HepG2 (cell line): ENCODE results near the gene FALEC. TPM values are rescaled to one million over a fixed set of nuclear protein-coding genes. Genes with fewer than 3 reads are reported as not detected.

Experiments
- FOXA3 ChIP-seq: IDR thresholded peaks from 2 replicates; pipeline ENCODE4 v1.6.1; 2016; ENCODE audit warnings: missing genetic modification reagents, missing compliant biosample characterization
- HDAC6 ChIP-seq: fragments of 200-600 bp; sonication (generic); IDR thresholded peaks from 2 replicates; pipeline ENCODE4 v1.7.0; 2017; ENCODE audit warnings: mild to moderate bottlenecking, antibody characterized with exemption, low read length, low read depth
- HMGA1 ChIP-seq: sonication (generic); formaldehyde crosslinking; conservative IDR thresholded peaks from 2 replicates; pipeline ENCODE4 v1.4.0; 2020; ENCODE audit warnings: missing genetic modification reagents
- KAT8 ChIP-seq: IDR thresholded peaks from 2 replicates; pipeline ENCODE4 v1.6.1; 2016; ENCODE audit warnings: missing genetic modification reagents, missing compliant biosample characterization
- KDM6A ChIP-seq: IDR thresholded peaks from 2 replicates; pipeline ENCODE4 v1.6.1; 2016; ENCODE audit warnings: low read depth
- MED1 ChIP-seq: sonication (generic); formaldehyde crosslinking; IDR thresholded peaks from 2 replicates; pipeline ENCODE4 v1.4.0; 2020; ENCODE audit warnings: missing genetic modification reagents
- MIXL1 ChIP-seq: IDR thresholded peaks from 2 replicates; pipeline ENCODE4 v1.6.1; 2016
- NFIC ChIP-seq: IDR thresholded peaks from 2 replicates; pipeline ENCODE4 v1.6.1; 2012; ENCODE audit warnings: mild to moderate bottlenecking, low read length, inconsistent platforms
- NRL ChIP-seq: sonication (generic); formaldehyde crosslinking; IDR thresholded peaks from 2 replicates; pipeline ENCODE4 v1.5.0; 2020; ENCODE audit warnings: missing genetic modification reagents, mild to moderate bottlenecking, moderate library complexity, borderline replicate concordance
- RXRA ChIP-seq: sonication (generic); formaldehyde crosslinking; IDR thresholded peaks from 2 replicates; pipeline ENCODE4 v1.5.1; 2020; ENCODE audit warnings: missing genetic modification reagents
- SKI ChIP-seq: fragments of 450-650 bp; IDR thresholded peaks from one replicate; pipeline ENCODE4 v1.6.1; 2018; ENCODE audit warnings: mild to moderate bottlenecking; ENCODE audit not compliant: partially characterized antibody
- ZMYM3 ChIP-seq: sonication (generic); formaldehyde crosslinking; IDR thresholded peaks from 2 replicates; pipeline ENCODE4 v1.5.1; 2020; ENCODE audit warnings: mild to moderate bottlenecking, missing genetic modification reagents
- ZNF441 ChIP-seq: sonication (generic); formaldehyde crosslinking; IDR thresholded peaks from 2 replicates; pipeline ENCODE4 v1.7.0; 2021; ENCODE audit warnings: missing genetic modification reagents, borderline replicate concordance
- ZNF619 ChIP-seq: sonication (generic); formaldehyde crosslinking; IDR thresholded peaks from 2 replicates; pipeline ENCODE4 v1.4.0; 2020; ENCODE audit warnings: mild to moderate bottlenecking, missing genetic modification reagents
- ZNF670 ChIP-seq: sonication (generic); formaldehyde crosslinking; IDR thresholded peaks from 2 replicates; pipeline ENCODE4 v1.8.0; 2022; ENCODE audit warnings: mild to moderate bottlenecking, missing genetic modification reagents, borderline replicate concordance
- ZNF777 ChIP-seq: sonication (generic); formaldehyde crosslinking; IDR thresholded peaks from 2 replicates; pipeline ENCODE4 v1.4.0; 2020; ENCODE audit warnings: missing genetic modification reagents
- ZNF792 ChIP-seq: IDR thresholded peaks from 2 replicates; pipeline ENCODE4 v1.6.1; 2016
- polyA plus RNA-seq, 8 experiments: library from polyadenylated mRNA; depleted of rRNA in 3 of 8; stranded (reverse) in 7 of 8; unstranded in 1 of 8; fragments of >200 nt; fragmentation: Illumina TruSeq in 4 of 8; extraction: Trizol in 4 of 8; gene quantifications; 2 replicates each; pipeline versions ENCODE4 v1.2.1 to v1.2.3, GENCODE V29; 2011 to 2016; ENCODE audit warnings: low read depth in 4 of 8, missing spikeins in 1 of 8, mixed read lengths in 1 of 8; ENCODE audit not compliant: insufficient read depth in 1 of 8
- total RNA-seq, 5 experiments: library from RNA; depleted of rRNA; stranded (reverse); fragments of >200 nt; fragmentation: Illumina TruSeq; extraction: Trizol; gene quantifications; 2 replicates each; pipeline ENCODE4 v1.2.3, GENCODE V29; 2016; ENCODE audit warnings: low read depth in 1 of 5
- TF ChIP-seq, protein P1 (sequence below): sonication (generic); formaldehyde crosslinking; IDR thresholded peaks from 2 replicates; pipeline ENCODE4 v1.5.0; 2020; ENCODE audit warnings: missing genetic modification reagents
- TF ChIP-seq, protein P2 (sequence below), 2 experiments: sonication (generic) in 1 of 2; formaldehyde crosslinking in 1 of 2; IDR thresholded peaks; 2 replicates each; pipeline versions ENCODE4 v1.4.0 to v1.6.1; 2018 to 2020; ENCODE audit warnings: missing genetic modification reagents in 2 of 2, borderline replicate concordance in 1 of 2, low read depth in 1 of 2, mild to moderate bottlenecking in 1 of 2, missing biosample characterization in 1 of 2
- TF ChIP-seq, protein P3 (sequence below): sonication (generic); formaldehyde crosslinking; IDR thresholded peaks from 2 replicates; pipeline ENCODE4 v1.5.1; 2020; ENCODE audit warnings: missing genetic modification reagents, mild to moderate bottlenecking, borderline replicate concordance
- TF ChIP-seq, protein P4 (sequence below): sonication (generic); formaldehyde crosslinking; IDR thresholded peaks from 2 replicates; pipeline ENCODE4 v1.5.1; 2020; ENCODE audit warnings: mild to moderate bottlenecking, missing genetic modification reagents, moderate library complexity
- TF ChIP-seq, protein P5 (sequence below): sonication (generic); formaldehyde crosslinking; IDR thresholded peaks from 2 replicates; pipeline ENCODE4 v1.5.0; 2020; ENCODE audit warnings: mild to moderate bottlenecking, missing genetic modification reagents
- TF ChIP-seq, protein P6 (sequence below): sonication (generic); formaldehyde crosslinking; IDR thresholded peaks from 2 replicates; pipeline ENCODE4 v1.5.0; 2020; ENCODE audit warnings: missing genetic modification reagents

FALEC gene
- total and polyA plus RNA-seq, 2 of the 13 experiments (the other 11 are each of a cell fraction or from before 2014, with no cell fraction given): 0.33 to 0.71 TPM

DNA sequence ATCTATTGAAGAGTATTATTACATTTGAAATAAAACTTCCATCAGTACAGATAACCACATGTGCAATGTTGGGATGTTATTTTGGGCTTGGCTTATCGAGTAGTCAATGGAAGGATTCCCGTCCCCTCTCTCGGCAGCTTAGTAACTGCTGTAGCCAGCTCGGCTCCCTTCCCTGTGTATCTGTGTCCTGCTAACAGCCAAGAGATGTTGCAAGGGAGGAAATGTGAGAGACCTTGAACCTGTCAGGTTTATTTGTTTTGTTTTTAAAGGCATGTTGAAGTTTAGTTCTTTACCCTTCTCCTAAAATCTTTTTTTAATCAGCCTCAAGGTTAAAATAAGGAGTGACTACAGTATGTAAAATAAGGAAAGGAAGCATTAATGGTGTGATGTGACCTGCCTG is 41.9 kb upstream of the FALEC start (continued):
- TF ChIP-seq SKI: peak; percentile 36
- peak; percentile 31; the same call in 1 of the 2 replicates for TF ChIP-seq ZMYM3 (CRISPR knock-in tag)
- TF ChIP-seq HDAC6: no peak
- TF ChIP-seq ZNF777: no peak
- 0 out of 2 replicates have a peak, but pooled peaks have one; percentile 54 for TF ChIP-seq KDM6A (CRISPR knock-in tag)
- TF ChIP-seq, protein P1, sequence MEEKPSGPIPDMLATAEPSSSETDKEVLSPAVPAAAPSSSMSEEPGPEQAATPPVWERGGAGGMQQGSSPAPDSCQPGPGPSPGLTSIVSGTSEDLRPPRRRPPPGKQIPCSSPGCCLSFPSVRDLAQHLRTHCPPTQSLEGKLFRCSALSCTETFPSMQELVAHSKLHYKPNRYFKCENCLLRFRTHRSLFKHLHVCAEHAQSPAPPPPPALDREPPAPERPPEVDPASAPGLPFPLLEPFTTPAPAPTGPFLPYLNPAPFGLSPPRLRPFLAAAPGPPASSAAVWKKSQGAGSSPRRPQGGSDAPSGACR (CRISPR knock-in tag): no peak
- peak; percentile 70 for TF ChIP-seq NFIC
- TF ChIP-seq HMGA1 (CRISPR knock-in tag): no peak
- TF ChIP-seq, protein P2, sequence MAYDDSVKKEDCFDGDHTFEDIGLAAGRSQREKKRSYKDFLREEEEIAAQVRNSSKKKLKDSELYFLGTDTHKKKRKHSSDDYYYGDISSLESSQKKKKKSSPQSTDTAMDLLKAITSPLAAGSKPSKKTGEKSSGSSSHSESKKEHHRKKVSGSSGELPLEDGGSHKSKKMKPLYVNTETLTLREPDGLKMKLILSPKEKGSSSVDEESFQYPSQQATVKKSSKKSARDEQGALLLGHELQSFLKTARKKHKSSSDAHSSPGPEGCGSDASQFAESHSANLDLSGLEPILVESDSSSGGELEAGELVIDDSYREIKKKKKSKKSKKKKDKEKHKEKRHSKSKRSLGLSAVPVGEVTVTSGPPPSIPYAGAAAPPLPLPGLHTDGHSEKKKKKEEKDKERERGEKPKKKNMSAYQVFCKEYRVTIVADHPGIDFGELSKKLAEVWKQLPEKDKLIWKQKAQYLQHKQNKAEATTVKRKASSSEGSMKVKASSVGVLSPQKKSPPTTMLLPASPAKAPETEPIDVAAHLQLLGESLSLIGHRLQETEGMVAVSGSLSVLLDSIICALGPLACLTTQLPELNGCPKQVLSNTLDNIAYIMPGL (CRISPR knock-in tag; IDR thresholded peaks at IDR 0.05; ENCODE audit: borderline replicate concordance in 1 of 2, low read depth in 1 of 2): no peak
- no peak for TF ChIP-seq ZNF670 (CRISPR knock-in tag)
- TF ChIP-seq, protein P3, sequence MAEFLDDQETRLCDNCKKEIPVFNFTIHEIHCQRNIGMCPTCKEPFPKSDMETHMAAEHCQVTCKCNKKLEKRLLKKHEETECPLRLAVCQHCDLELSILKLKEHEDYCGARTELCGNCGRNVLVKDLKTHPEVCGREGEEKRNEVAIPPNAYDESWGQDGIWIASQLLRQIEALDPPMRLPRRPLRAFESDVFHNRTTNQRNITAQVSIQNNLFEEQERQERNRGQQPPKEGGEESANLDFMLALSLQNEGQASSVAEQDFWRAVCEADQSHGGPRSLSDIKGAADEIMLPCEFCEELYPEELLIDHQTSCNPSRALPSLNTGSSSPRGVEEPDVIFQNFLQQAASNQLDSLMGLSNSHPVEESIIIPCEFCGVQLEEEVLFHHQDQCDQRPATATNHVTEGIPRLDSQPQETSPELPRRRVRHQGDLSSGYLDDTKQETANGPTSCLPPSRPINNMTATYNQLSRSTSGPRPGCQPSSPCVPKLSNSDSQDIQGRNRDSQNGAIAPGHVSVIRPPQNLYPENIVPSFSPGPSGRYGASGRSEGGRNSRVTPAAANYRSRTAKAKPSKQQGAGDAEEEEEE (CRISPR knock-in tag): no peak
- peak; percentile 92 for TF ChIP-seq MED1 (CRISPR knock-in tag)
- TF ChIP-seq FOXA3 (CRISPR knock-in tag): peak; percentile 87
- peak; percentile 62; the same call in 1 of the 2 replicates for TF ChIP-seq ZNF792 (CRISPR knock-in tag)
- TF ChIP-seq RXRA (CRISPR knock-in tag): peak; percentile 68; the same call in 1 of the 2 replicates
- no peak for TF ChIP-seq ZNF441
- peak; percentile 91 for TF ChIP-seq MIXL1 (CRISPR knock-in tag)
- TF ChIP-seq ZNF619 (CRISPR knock-in tag): no peak
- TF ChIP-seq, protein P4, sequence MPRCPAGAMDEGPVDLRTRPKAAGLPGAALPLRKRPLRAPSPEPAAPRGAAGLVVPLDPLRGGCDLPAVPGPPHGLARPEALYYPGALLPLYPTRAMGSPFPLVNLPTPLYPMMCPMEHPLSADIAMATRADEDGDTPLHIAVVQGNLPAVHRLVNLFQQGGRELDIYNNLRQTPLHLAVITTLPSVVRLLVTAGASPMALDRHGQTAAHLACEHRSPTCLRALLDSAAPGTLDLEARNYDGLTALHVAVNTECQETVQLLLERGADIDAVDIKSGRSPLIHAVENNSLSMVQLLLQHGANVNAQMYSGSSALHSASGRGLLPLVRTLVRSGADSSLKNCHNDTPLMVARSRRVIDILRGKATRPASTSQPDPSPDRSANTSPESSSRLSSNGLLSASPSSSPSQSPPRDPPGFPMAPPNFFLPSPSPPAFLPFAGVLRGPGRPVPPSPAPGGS: no peak
- TF ChIP-seq NRL: no peak
- TF ChIP-seq, protein P5, sequence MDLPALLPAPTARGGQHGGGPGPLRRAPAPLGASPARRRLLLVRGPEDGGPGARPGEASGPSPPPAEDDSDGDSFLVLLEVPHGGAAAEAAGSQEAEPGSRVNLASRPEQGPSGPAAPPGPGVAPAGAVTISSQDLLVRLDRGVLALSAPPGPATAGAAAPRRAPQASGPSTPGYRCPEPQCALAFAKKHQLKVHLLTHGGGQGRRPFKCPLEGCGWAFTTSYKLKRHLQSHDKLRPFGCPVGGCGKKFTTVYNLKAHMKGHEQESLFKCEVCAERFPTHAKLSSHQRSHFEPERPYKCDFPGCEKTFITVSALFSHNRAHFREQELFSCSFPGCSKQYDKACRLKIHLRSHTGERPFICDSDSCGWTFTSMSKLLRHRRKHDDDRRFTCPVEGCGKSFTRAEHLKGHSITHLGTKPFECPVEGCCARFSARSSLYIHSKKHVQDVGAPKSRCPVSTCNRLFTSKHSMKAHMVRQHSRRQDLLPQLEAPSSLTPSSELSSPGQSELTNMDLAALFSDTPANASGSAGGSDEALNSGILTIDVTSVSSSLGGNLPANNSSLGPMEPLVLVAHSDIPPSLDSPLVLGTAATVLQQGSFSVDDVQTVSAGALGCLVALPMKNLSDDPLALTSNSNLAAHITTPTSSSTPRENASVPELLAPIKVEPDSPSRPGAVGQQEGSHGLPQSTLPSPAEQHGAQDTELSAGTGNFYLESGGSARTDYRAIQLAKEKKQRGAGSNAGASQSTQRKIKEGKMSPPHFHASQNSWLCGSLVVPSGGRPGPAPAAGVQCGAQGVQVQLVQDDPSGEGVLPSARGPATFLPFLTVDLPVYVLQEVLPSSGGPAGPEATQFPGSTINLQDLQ (CRISPR knock-in tag): no peak
- TF ChIP-seq, protein P6, sequence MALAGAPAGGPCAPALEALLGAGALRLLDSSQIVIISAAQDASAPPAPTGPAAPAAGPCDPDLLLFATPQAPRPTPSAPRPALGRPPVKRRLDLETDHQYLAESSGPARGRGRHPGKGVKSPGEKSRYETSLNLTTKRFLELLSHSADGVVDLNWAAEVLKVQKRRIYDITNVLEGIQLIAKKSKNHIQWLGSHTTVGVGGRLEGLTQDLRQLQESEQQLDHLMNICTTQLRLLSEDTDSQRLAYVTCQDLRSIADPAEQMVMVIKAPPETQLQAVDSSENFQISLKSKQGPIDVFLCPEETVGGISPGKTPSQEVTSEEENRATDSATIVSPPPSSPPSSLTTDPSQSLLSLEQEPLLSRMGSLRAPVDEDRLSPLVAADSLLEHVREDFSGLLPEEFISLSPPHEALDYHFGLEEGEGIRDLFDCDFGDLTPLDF (CRISPR knock-in tag): no peak
- TF ChIP-seq KAT8 (CRISPR knock-in tag): peak; percentile 53; the same call in 1 of the 2 replicates
